Neuron (in vitro differentiated cells): ENCODE measurements around the gene TVP23C.

ENCODE experiments used
- H2AFZ ChIP-seq: one replicate; pipeline ENCODE4 v1.6.1; 2013; ENCODE audit warnings: low read depth, mild to moderate bottlenecking, inconsistent platforms, low read length, moderate library complexity
- H3K27me3 ChIP-seq: one replicate; pipeline ENCODE4 v1.6.1; 2013; ENCODE audit warnings: low read length; ENCODE audit not compliant: insufficient read depth
- H3K36me3 ChIP-seq: one replicate; pipeline ENCODE4 v1.6.1; 2013; ENCODE audit warnings: low read length; ENCODE audit not compliant: insufficient read depth
- H3K4me1 ChIP-seq: one replicate; pipeline ENCODE4 v1.6.1; 2013; ENCODE audit warnings: low read length; ENCODE audit not compliant: insufficient read depth
- H3K4me3 ChIP-seq: 2 replicates; pipeline ENCODE4 v1.5.1; 2013; ENCODE audit warnings: mild to moderate bottlenecking, low read length, moderate library complexity
- H3K9me3 ChIP-seq: one replicate; pipeline ENCODE4 v1.6.1; 2013; ENCODE audit warnings: low read length

The TVP23C gene

DNA sequence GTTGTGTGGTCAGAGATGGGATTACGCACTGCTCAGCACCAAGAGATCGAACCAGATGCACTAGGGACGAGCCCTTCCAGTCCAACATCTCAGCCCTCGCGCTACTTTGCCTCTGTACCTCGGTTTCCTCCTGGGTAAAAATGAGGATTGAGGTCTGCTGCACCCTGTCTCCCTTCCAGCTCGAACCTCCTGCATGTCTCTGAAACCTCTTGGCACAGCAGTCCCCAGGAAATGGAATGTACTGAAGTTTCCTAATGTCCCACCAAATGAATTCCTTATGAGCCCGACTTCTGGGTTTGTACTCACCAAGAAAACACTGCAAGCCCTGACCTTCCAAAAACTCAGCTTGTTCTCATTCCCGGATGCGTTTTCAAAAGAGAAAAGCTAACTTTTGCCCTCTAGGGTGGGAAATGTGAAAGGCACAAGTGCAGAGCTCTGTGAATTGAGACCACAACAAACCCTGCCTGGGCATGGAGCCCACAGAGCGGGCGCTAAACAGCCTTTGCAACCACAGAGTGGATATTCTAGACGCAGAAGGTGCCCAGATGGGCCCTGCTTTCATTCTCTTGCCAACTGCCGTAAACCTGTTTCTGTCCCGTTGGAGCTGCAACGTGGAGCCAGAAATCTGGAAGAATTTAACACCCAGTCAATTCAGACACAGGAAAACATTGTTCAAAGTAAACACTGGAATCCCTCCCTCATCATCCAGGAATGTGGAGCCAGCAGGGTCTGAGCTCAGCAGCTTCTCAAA lies 106.1 kb downstream of the TVP23C start:
- peaks cover 2% of the 10 kb centered on the region for H3K36me3 ChIP-seq
- peaks cover 5% of the 10 kb centered on the region for H3K9me3 ChIP-seq
- no peaks in the 10 kb centered on the region for H3K4me1 ChIP-seq
- H3K27me3 ChIP-seq: no peaks in the 10 kb centered on the region
- no peak overlapping the region for H2AFZ ChIP-seq
- no peak overlapping the region for H3K4me3 ChIP-seq

- H3K36me3 ChIP-seq: peaks cover 4% of the 10 kb centered on the region
- H3K4me3 ChIP-seq: no peak overlapping the region
- no peaks in the 10 kb centered on the region for H3K27me3 ChIP-seq
- H2AFZ ChIP-seq: no peak overlapping the region
- H3K9me3 ChIP-seq: peaks cover 5% of the 10 kb centered on the region
- no peaks in the 10 kb centered on the region for H3K4me1 ChIP-seq
Measured at GRCh38 chr17:15456496-15456895, 106.8 kb downstream of the TVP23C start.

DNA sequence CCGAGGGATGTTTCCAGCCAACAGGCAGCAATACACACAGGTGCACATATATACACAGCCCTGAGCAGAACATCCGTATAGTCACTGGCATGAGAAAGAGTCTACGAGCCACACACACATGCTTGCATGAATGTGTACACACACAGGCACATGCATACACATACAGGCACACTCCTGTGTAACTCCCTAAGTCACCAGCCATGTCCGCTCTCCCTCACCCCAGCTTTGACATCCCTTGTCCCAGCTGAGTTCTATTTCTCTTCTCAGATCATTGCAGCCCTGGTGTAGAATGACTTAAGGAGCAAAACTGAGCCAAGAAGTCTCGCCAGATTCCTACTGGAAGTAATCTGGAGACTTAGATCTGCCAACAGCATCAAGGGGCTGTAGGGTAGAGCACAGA lies 108.9 kb downstream of the TVP23C start:
- peaks cover 5% of the 10 kb centered on the region for H3K36me3 ChIP-seq
- peaks cover 4% of the 10 kb centered on the region for H3K9me3 ChIP-seq
- H3K27me3 ChIP-seq: no peaks in the 10 kb centered on the region
- no peak overlapping the region for H2AFZ ChIP-seq
- no peaks in the 10 kb centered on the region for H3K4me1 ChIP-seq
- H3K4me3 ChIP-seq: no peak overlapping the region

GRCh38 chr17:15453782-15454181 lies 109.5 kb downstream of the TVP23C start:
- no peaks in the 10 kb centered on the region for H3K27me3 ChIP-seq
- H2AFZ ChIP-seq: no peak overlapping the region
- no peak overlapping the region for H3K4me3 ChIP-seq
- peaks cover 5% of the 10 kb centered on the region for H3K36me3 ChIP-seq
- no peaks in the 10 kb centered on the region for H3K4me1 ChIP-seq
- peaks cover 4% of the 10 kb centered on the region for H3K9me3 ChIP-seq

GRCh38 chr17:15453246-15453645 lies 110.0 kb downstream of the TVP23C start:
- no peak overlapping the region for H3K4me3 ChIP-seq
- H2AFZ ChIP-seq: no peak overlapping the region
- peaks cover 4% of the 10 kb centered on the region for H3K9me3 ChIP-seq
- no peaks in the 10 kb centered on the region for H3K4me1 ChIP-seq
- H3K27me3 ChIP-seq: no peaks in the 10 kb centered on the region
- H3K36me3 ChIP-seq: peaks cover 5% of the 10 kb centered on the region

GRCh38 chr17:15452746-15453145 lies 110.5 kb downstream of the TVP23C start:
- H3K27me3 ChIP-seq: no peaks in the 10 kb centered on the region
- H3K9me3 ChIP-seq: peaks cover 4% of the 10 kb centered on the region
- no peaks in the 10 kb centered on the region for H3K4me1 ChIP-seq
- H3K4me3 ChIP-seq: no peak overlapping the region
- H2AFZ ChIP-seq: no peak overlapping the region
- peaks cover 5% of the 10 kb centered on the region for H3K36me3 ChIP-seq
